A549 (cell line): ENCODE data around the gene SUCNR1. TPM values are rescaled to one million over a fixed set of nuclear protein-coding genes. Genes with fewer than 3 reads are reported as not detected.
A peak's percentile ranks its signal among the peaks of the same experiment; 100 is the strongest.

Experiments used
- ATAC-seq, 2 experiments: fragments of 200-7000 bp in 1 of 2; fragments of >200 bp in 1 of 2; cut with Nextera tagmentation in 1 of 2; cut with Tn5 transposase in 1 of 2; 3 replicates each; pipeline versions ENCODE4 v1.8.0 to v1.9.1; 2018 to 2020; ENCODE audit warnings: mild to moderate bottlenecking in 1 of 2, moderate library complexity in 1 of 2
- CTCF ChIA-PET: fragments of 300-600 bp; sonication (Branson Sonifier 250); formaldehyde crosslinking; extraction: SDS; loops from one replicate; lab custom pipeline; 2021; ENCODE audit warnings: antibody characterized with exemption, inconsistent platforms; lab: Yijun Ruan, JAX
- POLR2A ChIA-PET: fragments of 350-600 bp; formaldehyde crosslinking; extraction: SDS; loops from one replicate; lab custom pipeline; 2021; ENCODE audit warnings: antibody characterized with exemption, inconsistent platforms; lab: Yijun Ruan, JAX
- DNase-seq, 2 experiments: peaks; one replicate each; pipeline versions ENCODE4 v3.0.0 to v3.0.0-alpha.2; 2011 to 2016; ENCODE audit warnings: low read depth in 1 of 2, low spot score in 1 of 2
- FAIRE-seq: peaks from 2 replicates; lab custom pipeline; 2011; peaks lifted over from hg19 to GRCh38; lab: Jason Lieb, UNC
- H3K27ac ChIP-seq, 2 experiments: fragments of >200 bp; sonication (Bioruptor Twin); formaldehyde crosslinking; 3 replicates each; pipeline ENCODE4 v1.5.1; 2016 to 2017
- H3K4me1 ChIP-seq: fragments of >200 bp; sonication (Bioruptor Twin); formaldehyde crosslinking; 3 replicates; pipeline ENCODE4 v1.6.1; 2016
- H3K4me2 ChIP-seq: fragments of >200 bp; sonication (Bioruptor Twin); formaldehyde crosslinking; 3 replicates; pipeline ENCODE4 v1.6.1; 2016
- H3K4me3 ChIP-seq: fragments of >200 bp; sonication (Bioruptor Twin); formaldehyde crosslinking; 3 replicates; pipeline ENCODE4 v1.5.1; 2016
- H3K9me3 ChIP-seq: fragments of >200 bp; sonication (Bioruptor Twin); formaldehyde crosslinking; 3 replicates; pipeline ENCODE4 v1.6.1; 2016
- BCL3 ChIP-seq: fragments of >200 bp; sonication (Bioruptor Twin); formaldehyde crosslinking; IDR thresholded peaks from 3 replicates; pipeline ENCODE4 v1.6.1; 2016
- CBX8 ChIP-seq: fragments of 200-600 bp; sonication (generic); IDR thresholded peaks from 2 replicates; pipeline ENCODE4 v1.6.1; 2016
- CHD2 ChIP-seq: fragments of 150-350 bp; IDR thresholded peaks from 2 replicates; pipeline ENCODE4 v1.6.1; 2014; ENCODE audit warnings: low read length; ENCODE audit not compliant: partially characterized antibody
- CTCF ChIP-seq: fragments of >200 bp; sonication (Bioruptor Twin); formaldehyde crosslinking; IDR thresholded peaks from 3 replicates; pipeline ENCODE4 v1.5.1; 2016
- EHMT2 ChIP-seq: fragments of 200-600 bp; sonication (generic); IDR thresholded peaks from 2 replicates; pipeline ENCODE4 v1.6.1; 2016; ENCODE audit warnings: antibody characterized with exemption, low read depth, mild to moderate bottlenecking, moderate library complexity
- ELK1 ChIP-seq: fragments of 150-350 bp; IDR thresholded peaks from 2 replicates; pipeline ENCODE4 v1.6.1; 2014; ENCODE audit warnings: low read depth, mild to moderate bottlenecking, low read length
- EP300 ChIP-seq, 2 experiments: fragments of >200 bp; sonication (Bioruptor Twin); formaldehyde crosslinking; IDR thresholded peaks; 2 replicates in 1 of 2; 3 replicates in 1 of 2; pipeline ENCODE4 v1.6.1; 2016 to 2017
- ESRRA ChIP-seq: fragments of 150-350 bp; IDR thresholded peaks from 2 replicates; pipeline ENCODE4 v1.6.1; 2014; ENCODE audit warnings: mild to moderate bottlenecking, low read length, borderline replicate concordance
- FOSB ChIP-seq: fragments of 250-450 bp; sonication (Bioruptor Pico); IDR thresholded peaks from 2 replicates; pipeline ENCODE4 v1.5.0; 2020; ENCODE audit warnings: mild to moderate bottlenecking, moderate library complexity
- GATA3 ChIP-seq: IDR thresholded peaks from 2 replicates; pipeline ENCODE4 v1.6.1; 2012; ENCODE audit warnings: borderline replicate concordance
- HES2 ChIP-seq: fragments of >200 bp; sonication (Bioruptor Twin); formaldehyde crosslinking; IDR thresholded peaks from 2 replicates; pipeline ENCODE4 v1.6.1; 2016
- HEYL ChIP-seq: fragments of 250-450 bp; sonication (Bioruptor Pico); IDR thresholded peaks from 2 replicates; pipeline ENCODE4 v1.8.0; 2021; ENCODE audit warnings: mild to moderate bottlenecking, moderate library complexity
- HOXA7 ChIP-seq: fragments of 250-450 bp; sonication (Bioruptor Pico); IDR thresholded peaks from 2 replicates; pipeline ENCODE4 v1.5.0; 2020; ENCODE audit warnings: mild to moderate bottlenecking, moderate library complexity
- HOXB5 ChIP-seq: fragments of 250-450 bp; sonication (Bioruptor Pico); IDR thresholded peaks from 2 replicates; pipeline ENCODE4 v1.5.0; 2020; ENCODE audit warnings: mild to moderate bottlenecking, moderate library complexity
- JUNB ChIP-seq: fragments of >200 bp; sonication (Bioruptor Twin); formaldehyde crosslinking; IDR thresholded peaks from 2 replicates; pipeline ENCODE4 v1.6.1; 2016
- MYC ChIP-seq: IDR thresholded peaks from 2 replicates; pipeline ENCODE4 v1.6.1; 2012; ENCODE audit warnings: mild to moderate bottlenecking, inconsistent platforms, low read length, improper control_type of control experiment, borderline replicate concordance
- NFE2L2 ChIP-seq: fragments of 150-350 bp; conservative IDR thresholded peaks from 2 replicates; pipeline ENCODE4 v1.6.1; 2014; ENCODE audit warnings: low read length
- NPAS2 ChIP-seq: fragments of 250-450 bp; sonication (Bioruptor Pico); IDR thresholded peaks from 2 replicates; pipeline ENCODE4 v1.8.0; 2022; ENCODE audit warnings: mild to moderate bottlenecking, moderate library complexity, borderline replicate concordance
- POLR2A ChIP-seq: IDR thresholded peaks from 2 replicates; pipeline ENCODE4 v1.6.1; 2012; ENCODE audit warnings: mild to moderate bottlenecking, low read length
- POLR2AphosphoS2 ChIP-seq: conservative IDR thresholded peaks from 2 replicates; pipeline ENCODE4 v1.6.1; 2012; ENCODE audit warnings: low read length, improper control_type of control experiment, inconsistent platforms
- RAD21 ChIP-seq, 2 experiments: fragments of >200 bp in 1 of 2; sonication (Bioruptor Twin) in 1 of 2; formaldehyde crosslinking in 1 of 2; IDR thresholded peaks in 1 of 2; conservative IDR thresholded peaks in 1 of 2; 2 replicates in 1 of 2; 3 replicates in 1 of 2; pipeline ENCODE4 v1.6.1; 2012 to 2018; ENCODE audit warnings: inconsistent platforms in 1 of 2
- RCOR1 ChIP-seq: fragments of 150-350 bp; IDR thresholded peaks from 2 replicates; pipeline ENCODE4 v1.6.1; 2014; ENCODE audit warnings: antibody characterized with exemption, low read length, low read depth
- REST ChIP-seq: fragments of 200-600 bp; sonication (generic); IDR thresholded peaks from 2 replicates; pipeline ENCODE4 v1.6.1; 2016; ENCODE audit warnings: antibody characterized with exemption, mild to moderate bottlenecking, moderate library complexity
- RFX5 ChIP-seq: fragments of 450-650 bp; IDR thresholded peaks from 2 replicates; pipeline ENCODE4 v1.7.1; 2014; ENCODE audit warnings: antibody characterized with exemption, mild to moderate bottlenecking, moderate library complexity
- SMC3 ChIP-seq: fragments of >200 bp; sonication (Bioruptor Twin); formaldehyde crosslinking; IDR thresholded peaks from 3 replicates; pipeline ENCODE4 v1.6.1; 2018; ENCODE audit warnings: inconsistent platforms
- TP53 ChIP-seq: fragments of 250-450 bp; sonication (Bioruptor Pico); IDR thresholded peaks from 2 replicates; pipeline ENCODE4 v1.5.0; 2021; ENCODE audit warnings: mild to moderate bottlenecking, moderate library complexity
- ZSCAN20 ChIP-seq: fragments of 250-450 bp; sonication (Bioruptor Pico); IDR thresholded peaks from 2 replicates; pipeline ENCODE4 v1.8.0; 2022; ENCODE audit warnings: mild to moderate bottlenecking, moderate library complexity
- whole genome bisulfite sequencing: methylation state at CpG from one replicate; pipeline ENCODE4 v1.1.6; 2017; ENCODE audit errors: missing lambda C conversion rate; 5-methylcytosine and 5-hydroxymethylcytosine counted together
- polyA plus RNA-seq, 4 experiments: library from polyadenylated mRNA; depleted of rRNA in 3 of 4; stranded (reverse); fragments of >200 nt; fragmentation: RNase III in 1 of 4; extraction: RNeasy Plus Mini Kit Qiagen cat#74134 plus additional on column Dnase treatment in 1 of 4; gene quantifications; 2 replicates in 3 of 4; 3 replicates in 1 of 4; pipeline ENCODE4 v1.2.3, GENCODE V29; 2011 to 2017

Gene SUCNR1
- polyA plus RNA-seq, 2 of the 4 experiments (the other 2 are of a cell fraction) = 0.27 to 1.4 TPM

- TF ChIP-seq BCL3 = no peak
- no peak for TF ChIP-seq POLR2A
- TF ChIP-seq GATA3 = peak; percentile 63; the same call in 1 of the 2 replicates
- TF ChIP-seq FOSB (CRISPR knock-in tag) = no peak
- TF ChIP-seq NFE2L2 = no peak
- TF ChIP-seq TP53 (CRISPR knock-in tag) = no peak
- TF ChIP-seq HES2 = 0 out of 2 replicates have a peak, but pooled peaks have one; percentile 15
- no peak for TF ChIP-seq RCOR1
- TF ChIP-seq ZSCAN20 (CRISPR knock-in tag) = no peak
- TF ChIP-seq JUNB = peak; percentile 73; the same call in 1 of the 2 replicates
- no peak for TF ChIP-seq ELK1
- TF ChIP-seq HOXB5 (CRISPR knock-in tag) = no peak
- TF ChIP-seq POLR2AphosphoS2 = no peak
- no peak for TF ChIP-seq REST
Observed at GRCh38 chr3:151864423-151865101, 8.9 kb upstream of the SUCNR1 start (continued).

GRCh38 chr3:151866711-151867410 lies 6.6 kb upstream of the SUCNR1 start:
- Histone ChIP-seq H3K9me3 (no peaks in the 10 kb centered on the region), H3K27ac (peak overlapping the region in 1 of 2 experiments; percentile 39; a peak in 2 of 6 replicates), H3K4me3 (no peak overlapping the region), H3K4me1 (peaks cover 33% of the 10 kb centered on the region), H3K4me2 (no peak overlapping the region)
- 76% methylated on average over 4 of the region's 4 CpGs for WGBS
- ATAC-seq (no peak; a peak in 2 of 6 replicates), DNase-seq (no peak), FAIRE-seq (no peak)
- ChIA-PET CTCF (no interaction called here), POLR2A (interaction anchor here (0.6 kb wide), 1 partner anchor 211 kb away, joined by 4 read pairs; no protein-coding TSS in a partner anchor)
- TF ChIP-seq HES2 (no peak), POLR2A (no peak), CHD2 (no peak), ESRRA (no peak), RFX5 (no peak), CBX8 (no peak), EP300 (IDR thresholded peaks at IDR 0.05) (no peak), HOXB5 (CRISPR knock-in tag) (no peak), EHMT2 (no peak), HOXA7 (no peak), NPAS2 (no peak), SMC3 (no peak), MYC (no peak), HEYL (CRISPR knock-in tag) (no peak), RCOR1 (no peak), RAD21 (conservative IDR thresholded peaks at IDR 0.05 in 1 of 2, IDR thresholded peaks at IDR 0.05 in 1 of 2) (no peak), CTCF (no peak), ELK1 (no peak)
